Pancreas (tissue), 10 donors: ENCODE data around the gene VAV1. TPM values are rescaled to one million over a fixed set of nuclear protein-coding genes. Genes with fewer than 3 reads are reported as not detected.
"Not testable (repeated sequence)": the region's sequence is repeated elsewhere in the genome, so short reads cannot be mapped to it uniquely, and the experiment has no call there.

Experiments used
- ATAC-seq, 4 donors: fragments of 200-7000 bp; cut with Tn5 transposase; one replicate each; pipeline versions ENCODE4 v1.8.0 to v1.9.1; 2020; ENCODE audit warnings: mild to moderate bottlenecking in 4 of 4, moderate library complexity in 4 of 4
- DNase-seq, 6 donors: peaks; one replicate each; pipeline ENCODE4 v3.0.0-alpha.2; 2020
- FAIRE-seq: peaks from 2 replicates; lab custom pipeline; 2012; peaks lifted over from hg19 to GRCh38; lab: Jason Lieb, UNC
- H3K27ac ChIP-seq, 4 donors: fragments of 200-600 bp; sonication (generic); 1 replicate in 3 of 4; 2 replicates in 1 of 4; pipeline versions ENCODE4 v1.5.0 to v1.8.0; 2020
- H3K27me3 ChIP-seq, 4 donors: fragments of 200-600 bp; one replicate each; pipeline ENCODE4 v1.8.0; 2021
- H3K36me3 ChIP-seq, 3 donors: fragments of 200-600 bp; sonication (generic) in 1 of 3; one replicate each; pipeline versions ENCODE4 v1.5.0 to v1.8.0; 2020 to 2021
- H3K4me1 ChIP-seq, 3 donors: fragments of 200-600 bp; one replicate each; pipeline ENCODE4 v1.8.0; 2021
- H3K4me3 ChIP-seq, 4 donors: fragments of 200-600 bp; sonication (generic) in 2 of 4; one replicate each; pipeline versions ENCODE4 v1.5.0 to v1.8.0; 2020 to 2021
- H3K9me3 ChIP-seq, 4 donors: fragments of 200-600 bp; one replicate each; pipeline ENCODE4 v1.8.0; 2021
- CTCF ChIP-seq, 4 donors: fragments of 200-600 bp; sonication (generic) in 3 of 4; IDR thresholded peaks; one replicate each; pipeline versions ENCODE4 v1.5.0 to v1.8.0; 2021; ENCODE audit warnings: antibody characterized with exemption in 4 of 4
- WGBS, 2 donors: extraction: QIAGEN DNeasy Blood & Tissue Kit; methylation state at CpG; one replicate each; pipeline ENCODE4 v1.1.7; 2013; 5-methylcytosine and 5-hydroxymethylcytosine counted together
- intact Hi-C, 3 donors: fragments of 100-400 bp; cut with DNase I; formaldehyde crosslinking; loops; one replicate each; pipeline versions ENCODE4 v1.11.1 to v1.14.2; 2022
- polyA plus RNA-seq, 2 donors: library from polyadenylated mRNA; stranded (reverse); fragments of 200-250 nt; gene quantifications; one replicate each; pipeline ENCODE4 v1.2.3, GENCODE V29; 2013
- total RNA-seq, 6 donors: library from RNA; stranded (reverse); fragmentation: NEBNext Ultra II Directional in 4 of 6; extraction: Animal tissue kit (Norgen Biotek cat#: 25700) in 4 of 6; gene quantifications; one replicate each; pipeline versions ENCODE4 v1.2.1 to v1.2.4, GENCODE V29; 2021 to 2023
- donor health status: healthy with polysubstance abuse.
- donor health status: DM: no; HTN: no; CAD: no; lungs with moderate emphysema.
- donor health status: DM: no; HTN: no; CAD: no.
- donor health status: control.
- donor health status: control.
- donor health status: Bipolar disorder and iron deficiency.
- donor health status: DM: yes; HTN: yes; CAD: no.
- donor health status: DM: no; HTN: no; CAD: no.
- donor health status: DM: no; HTN: no; CAD: no.
- donor health status: DM: yes; HTN: yes; CAD: no.

The VAV1 gene
- total and polyA plus RNA-seq, 8 donors, result 0.23 to 7.3 (median 1.2) TPM

- no peak for TF ChIP-seq CTCF (IDR thresholded peaks at IDR 0.05)
- no peaks in the 10 kb centered on the region for H3K9me3 ChIP-seq
- H3K27me3 ChIP-seq, result no peaks in the 10 kb centered on the region
- DNase-seq, result no peak
- ATAC-seq, result no peak
- H3K27ac ChIP-seq, result no peak overlapping the region
- H3K36me3 ChIP-seq, result peaks cover 0 to 6% (median 4%) of the 10 kb centered on the region in 3 donors
- no peak for FAIRE-seq
- intact Hi-C loops, result no loop called here
- no peak overlapping the region for H3K4me3 ChIP-seq
- peaks cover 0 to 7% (median 7%) of the 10 kb centered on the region in 3 donors for H3K4me1 ChIP-seq
- WGBS, 2 donors, result 97 to 99% methylated on average over 17 of the region's 17 CpGs
Observed at GRCh38 chr19:6760606-6761005, 11.9 kb upstream of the VAV1 start.

- FAIRE-seq (no peak), ATAC-seq (no peak)
- 88 to 98% methylated on average over 4 of the region's 4 CpGs for WGBS, 2 donors
Observed at GRCh38 chr19:6761053-6761676, 11.3 kb upstream of the VAV1 start.

GRCh38 chr19:6762253-6762797, 10.2 kb upstream of the VAV1 start:
- H3K9me3 ChIP-seq, FAIRE-seq, H3K36me3 ChIP-seq, intact Hi-C loops, H3K27ac ChIP-seq, ATAC-seq, H3K27me3 ChIP-seq, H3K4me3 ChIP-seq, DNase-seq, H3K4me1 ChIP-seq: not testable (repeated sequence)
- 75 to 83% methylated on average over 7 to 8 of the region's 8 CpGs for WGBS, 2 donors

More at GRCh38 chr19:6761053-6761676, 11.3 kb upstream of the VAV1 start:
- no peaks in the 10 kb centered on the region for H3K27me3 ChIP-seq
- H3K9me3 ChIP-seq, result no peaks in the 10 kb centered on the region
- no peak overlapping the region for H3K27ac ChIP-seq
- H3K4me3 ChIP-seq, result no peak overlapping the region
- peaks cover 0 to 9% (median 8%) of the 10 kb centered on the region in 3 donors for H3K4me1 ChIP-seq
- no peak for DNase-seq
- intact Hi-C loops, result no loop called here
- no peak for TF ChIP-seq CTCF (IDR thresholded peaks at IDR 0.05)
- H3K36me3 ChIP-seq, result peaks cover 0 to 6% (median 4%) of the 10 kb centered on the region in 3 donors

- FAIRE-seq (no peak), ATAC-seq (peak; percentile 78 to 85 (median 82)), DNase-seq (peak; percentile 91 to 98 (median 95))
- H3K9me3 ChIP-seq, result no peaks in the 10 kb centered on the region
- H3K27ac ChIP-seq, result peak overlapping the region; percentile 19 to 85 (median 83)
- H3K36me3 ChIP-seq, result no peaks in the 10 kb centered on the region
- TF ChIP-seq CTCF (IDR thresholded peaks at IDR 0.05), result no peak
- intact Hi-C loops, result no loop called here
- H3K4me1 ChIP-seq, result peaks cover 0 to 9% (median 8%) of the 10 kb centered on the region in 3 donors
- peak overlapping the region; percentile 44 to 69 (median 46) for H3K4me3 ChIP-seq
- WGBS, 2 donors, result 4 to 11% methylated on average over 7 to 8 of the region's 8 CpGs
- no peaks in the 10 kb centered on the region for H3K27me3 ChIP-seq
Observed at GRCh38 chr19:6765738-6766356, 6.7 kb upstream of the VAV1 start.

GRCh38 chr19:6766357-6767080, 6.0 kb upstream of the VAV1 start:
- DNase-seq, result no peak
- Histone ChIP-seq H3K4me3 (peak overlapping the region; percentile 44 to 69 (median 46)), H3K27ac (peak overlapping the region; percentile 19 to 85 (median 83)), H3K27me3 (no peaks in the 10 kb centered on the region), H3K36me3 (no peaks in the 10 kb centered on the region), H3K4me1 (peaks cover 0 to 9% (median 8%) of the 10 kb centered on the region in 3 donors), H3K9me3 (no peaks in the 10 kb centered on the region)
- intact Hi-C loops, result no loop called here
- no peak for FAIRE-seq
- peak in 1 of 4 donors; percentile 1 for ATAC-seq
- 7 to 10% methylated on average over 16 of the region's 16 CpGs for WGBS, 2 donors
- no peak for TF ChIP-seq CTCF (IDR thresholded peaks at IDR 0.05)
